HepG2 (cell line): ENCODE results near the gene CMTM8. TPM values are rescaled to one million over a fixed set of nuclear protein-coding genes. Genes with fewer than 3 reads are reported as not detected.

Experiments
- ATAC-seq: fragments of 200-7000 bp; cut with Tn5 transposase; 3 replicates; pipeline ENCODE4 v1.9.1; 2020; ENCODE audit warnings: mild to moderate bottlenecking, moderate library complexity
- BruUV-seq: library from RNA; stranded (reverse); fragments of 400-500 nt; replicated peaks from 2 replicates; lab custom pipeline; 2021; lab: Mats Ljungman, UMichigan
- CTCF ChIA-PET: fragments of 300-600 bp; formaldehyde crosslinking; extraction: SDS; loops from one replicate; lab custom pipeline; 2021; ENCODE audit warnings: low total read pairs, inconsistent platforms, low intra/inter-chr PET ratio; lab: Yijun Ruan, JAX
- POLR2A ChIA-PET: fragments of 350-600 bp; sonication (Branson Sonifier 250); formaldehyde crosslinking; loops from one replicate; lab custom pipeline; 2020; ENCODE audit warnings: antibody characterized with exemption, inconsistent platforms; lab: Yijun Ruan, JAX
- DNase-seq: peaks from one replicate; pipeline ENCODE4 v3.0.0-alpha.2; 2015; ENCODE audit warnings: low spot score
- FAIRE-seq: peaks from 3 replicates; lab custom pipeline; 2011; peaks lifted over from hg19 to GRCh38; lab: Jason Lieb, UNC
- H2AFZ ChIP-seq: one replicate; pipeline ENCODE4 v1.6.1; 2011; ENCODE audit warnings: low read length, inconsistent platforms
- H3K27ac ChIP-seq: fragments of 300-600 bp; 3 replicates; pipeline ENCODE4 v1.8.0; 2011; ENCODE audit warnings: mixed run types, mild to moderate bottlenecking, mixed read lengths, low read length, inconsistent platforms; ENCODE audit not compliant: insufficient read depth; ENCODE audit errors: extremely low read length
- H3K27me3 ChIP-seq, 2 experiments: fragments of 200-600 bp in 1 of 2; 2 replicates in 1 of 2; 3 replicates in 1 of 2; pipeline versions ENCODE4 v1.6.0 to v1.8.0; 2011; ENCODE audit warnings: low read length in 2 of 2, mild to moderate bottlenecking in 2 of 2, moderate library complexity in 2 of 2, inconsistent platforms in 1 of 2; ENCODE audit not compliant: insufficient read depth in 2 of 2, control insufficient read depth in 1 of 2
- H3K36me3 ChIP-seq, 2 experiments: fragments of 200-600 bp in 1 of 2; replicated peaks in 1 of 2; 2 replicates in 1 of 2; 3 replicates in 1 of 2; pipeline versions ENCODE4 v1.5.1 to v1.8.0; 2011; ENCODE audit warnings: low read length in 2 of 2, inconsistent platforms in 1 of 2; ENCODE audit not compliant: insufficient read depth in 2 of 2, control insufficient read depth in 1 of 2
- H3K4me1 ChIP-seq: 2 replicates; pipeline ENCODE4 v1.5.1; 2012; ENCODE audit warnings: low read length, inconsistent platforms; ENCODE audit not compliant: insufficient read depth
- H3K4me2 ChIP-seq: 2 replicates; pipeline ENCODE4 v1.6.0; 2011; ENCODE audit warnings: low read depth, low read length, inconsistent platforms
- H3K4me3 ChIP-seq, 3 experiments: fragments of 200-600 bp in 1 of 3; sonication (generic), shearing (Covaris generic) in 1 of 3; replicated peaks in 1 of 3; 2 replicates each; pipeline ENCODE4 v1.5.1; 2011 to 2016; ENCODE audit warnings: low read length in 3 of 3, inconsistent platforms in 2 of 3, low read depth in 2 of 3, mild to moderate bottlenecking in 2 of 3, control low read depth in 1 of 3, mixed read lengths in 1 of 3; ENCODE audit not compliant: insufficient read depth in 1 of 3
- H3K79me2 ChIP-seq: one replicate; pipeline ENCODE4 v1.6.1; 2011; ENCODE audit warnings: low read length, inconsistent platforms; ENCODE audit not compliant: insufficient read depth
- H3K9ac ChIP-seq: 2 replicates; pipeline ENCODE4 v1.6.0; 2011; ENCODE audit warnings: mild to moderate bottlenecking, low read depth, low read length, inconsistent platforms; ENCODE audit not compliant: insufficient read depth
- H3K9me3 ChIP-seq: 2 replicates; pipeline ENCODE4 v1.5.1; 2012; ENCODE audit warnings: mild to moderate bottlenecking, low read length
- H4K20me1 ChIP-seq: 2 replicates; pipeline ENCODE4 v1.6.0; 2011; ENCODE audit warnings: inconsistent platforms, mild to moderate bottlenecking, low read length, moderate library complexity; ENCODE audit not compliant: insufficient read depth
- CAMTA2 ChIP-seq: sonication (generic); formaldehyde crosslinking; IDR thresholded peaks from 2 replicates; pipeline ENCODE4 v1.4.0; 2020; ENCODE audit warnings: mild to moderate bottlenecking, missing genetic modification reagents, borderline replicate concordance
- HNF1A ChIP-seq, 2 experiments: sonication (generic) in 1 of 2; formaldehyde crosslinking in 1 of 2; IDR thresholded peaks; 2 replicates each; pipeline versions ENCODE4 v1.4.0 to v1.6.1; 2016 to 2020; ENCODE audit warnings: borderline replicate concordance in 1 of 2, low read depth in 1 of 2, mild to moderate bottlenecking in 1 of 2, missing genetic modification reagents in 1 of 2
- KLF15 ChIP-seq: sonication (generic); formaldehyde crosslinking; IDR thresholded peaks from 2 replicates; pipeline ENCODE4 v1.8.1; 2023; ENCODE audit warnings: borderline replicate concordance, mild to moderate bottlenecking, inconsistent platforms, missing genetic modification reagents, mixed read lengths
- MZF1 ChIP-seq: sonication (generic); formaldehyde crosslinking; IDR thresholded peaks from 2 replicates; pipeline ENCODE4 v1.8.1; 2023; ENCODE audit warnings: mild to moderate bottlenecking, missing genetic modification reagents, borderline replicate concordance
- PHF8 ChIP-seq: sonication (generic); formaldehyde crosslinking; IDR thresholded peaks from 2 replicates; pipeline ENCODE4 v1.5.0; 2020; ENCODE audit warnings: missing genetic modification reagents
- SOX5 ChIP-seq: IDR thresholded peaks from 2 replicates; pipeline ENCODE4 v1.6.1; 2016; ENCODE audit warnings: borderline replicate concordance
- TBL1XR1 ChIP-seq: fragments of 150-350 bp; IDR thresholded peaks from 2 replicates; pipeline ENCODE4 v1.6.1; 2014; ENCODE audit warnings: borderline replicate concordance, low read length; ENCODE audit not compliant: partially characterized antibody
- TFE3 ChIP-seq: IDR thresholded peaks from 2 replicates; pipeline ENCODE4 v1.6.1; 2016
- ZNF20 ChIP-seq: sonication (generic); formaldehyde crosslinking; IDR thresholded peaks from 2 replicates; pipeline ENCODE4 v1.4.0; 2020; ENCODE audit warnings: mild to moderate bottlenecking, moderate library complexity, missing genetic modification reagents
- ZNF296 ChIP-seq: sonication (generic); formaldehyde crosslinking; conservative IDR thresholded peaks from 2 replicates; pipeline ENCODE4 v1.5.0; 2020; ENCODE audit warnings: mild to moderate bottlenecking, missing genetic modification reagents
- ZNF605 ChIP-seq: sonication (generic); formaldehyde crosslinking; IDR thresholded peaks from 2 replicates; pipeline ENCODE4 v1.8.0; 2022; ENCODE audit warnings: mild to moderate bottlenecking, missing genetic modification reagents
- ZNF678 ChIP-seq: sonication (generic); formaldehyde crosslinking; IDR thresholded peaks from 2 replicates; pipeline ENCODE4 v1.4.0; 2020; ENCODE audit warnings: mild to moderate bottlenecking, missing genetic modification reagents
- ZNF740 ChIP-seq: sonication (generic); formaldehyde crosslinking; IDR thresholded peaks from 2 replicates; pipeline ENCODE4 v1.4.0; 2020; ENCODE audit warnings: missing genetic modification reagents
- WGBS: methylation state at CpG from one replicate; pipeline ENCODE4 v1.1.6; 2017; ENCODE audit warnings: low lambda C conversion rate; 5-methylcytosine and 5-hydroxymethylcytosine counted together
- in situ Hi-C: cut with HindIII; loops from 2 replicates; pipeline ENCODE4 v1.10.0; 2017; ENCODE audit warnings: low pct_unique_long_range_greater_than_20kb; ENCODE audit not compliant: extremely low pct_ligation_motif_present
- intact Hi-C: fragments of 100-400 bp; cut with micrococcal nuclease; formaldehyde crosslinking; loops from one replicate; pipeline ENCODE4 v1.10.0; 2022; ENCODE audit not compliant: unreplicated experiment
- polyA plus RNA-seq, 8 experiments: library from polyadenylated mRNA; depleted of rRNA in 3 of 8; stranded (reverse) in 7 of 8; unstranded in 1 of 8; fragments of >200 nt; fragmentation: Illumina TruSeq in 4 of 8; extraction: Trizol in 4 of 8; gene quantifications; 2 replicates each; pipeline versions ENCODE4 v1.2.1 to v1.2.3, GENCODE V29; 2011 to 2016; ENCODE audit warnings: low read depth in 4 of 8, missing spikeins in 1 of 8, mixed read lengths in 1 of 8; ENCODE audit not compliant: insufficient read depth in 1 of 8
- total RNA-seq, 5 experiments: library from RNA; depleted of rRNA; stranded (reverse); fragments of >200 nt; fragmentation: Illumina TruSeq; extraction: Trizol; gene quantifications; 2 replicates each; pipeline ENCODE4 v1.2.3, GENCODE V29; 2016; ENCODE audit warnings: low read depth in 1 of 5

CMTM8 gene
- total and polyA plus RNA-seq, 2 of the 13 experiments (the other 11 are each of a cell fraction or from before 2014, with no cell fraction given), result 8.9 to 15.8 TPM

- no peak for TF ChIP-seq SOX5 (CRISPR knock-in tag)
- TF ChIP-seq ZNF740, result no peak
- no peak for TF ChIP-seq MZF1 (CRISPR knock-in tag)
- no peak for TF ChIP-seq KLF15 (CRISPR knock-in tag)
Observed at GRCh38 chr3:32255345-32255744, 16.9 kb downstream of the CMTM8 start (continued).

- WGBS, result 93% methylated on average over 3 of the region's 3 CpGs
- H3K4me1 ChIP-seq, result peaks cover 10% of the 10 kb centered on the region; the same call in 1 of the 2 replicates
- H4K20me1 ChIP-seq, result no peaks in the 10 kb centered on the region
- FAIRE-seq, result no peak
- H3K36me3 ChIP-seq, result no peaks in the 10 kb centered on the region
- DNase-seq, result no peak
- BruUV-seq, result no TSS peak
- no peak overlapping the region for H3K4me3 ChIP-seq
- ATAC-seq, result no peak
- no peak overlapping the region for H3K9ac ChIP-seq
- H2AFZ ChIP-seq, result no peak overlapping the region
- peaks cover 33% of the 10 kb centered on the region for H3K79me2 ChIP-seq
- no peak overlapping the region for H3K27ac ChIP-seq
- H3K4me2 ChIP-seq, result no peak overlapping the region
- ChIA-PET POLR2A (no interaction called here), CTCF (no interaction called here)
- no peaks in the 10 kb centered on the region for H3K9me3 ChIP-seq
- intact Hi-C loops (no loop called here), in situ Hi-C loops (no loop called here)
- no peak for TF ChIP-seq ZNF605 (CRISPR knock-in tag)
- TF ChIP-seq TFE3, result no peak
- TF ChIP-seq HNF1A (IDR thresholded peaks at IDR 0.05; ENCODE audit: low read depth), result no peak
- TF ChIP-seq HNF1A (CRISPR knock-in tag; IDR thresholded peaks at IDR 0.05; ENCODE audit: borderline replicate concordance), result no peak
- TF ChIP-seq TBL1XR1, result no peak
- no peak for TF ChIP-seq ZNF20
- no peak for TF ChIP-seq CAMTA2
- no peak for TF ChIP-seq PHF8 (CRISPR knock-in tag)
- TF ChIP-seq ZNF296, result no peak
- no peak for TF ChIP-seq ZNF678
- no peaks in the 10 kb centered on the region for H3K27me3 ChIP-seq
Observed at GRCh38 chr3:32256206-32256605, 17.7 kb downstream of the CMTM8 start.
